ENCODE results near the gene EDIL3. TPM values are rescaled to one million over a fixed set of nuclear protein-coding genes. Genes with fewer than 3 reads are reported as not detected.

The EDIL3 gene
- total and polyA plus RNA-seq, 9 of the 15 experiments (the other 6 are each of a cell fraction or from before 2014, with no cell fraction given), result 0.09 TPM; not detected in 8

DNA sequence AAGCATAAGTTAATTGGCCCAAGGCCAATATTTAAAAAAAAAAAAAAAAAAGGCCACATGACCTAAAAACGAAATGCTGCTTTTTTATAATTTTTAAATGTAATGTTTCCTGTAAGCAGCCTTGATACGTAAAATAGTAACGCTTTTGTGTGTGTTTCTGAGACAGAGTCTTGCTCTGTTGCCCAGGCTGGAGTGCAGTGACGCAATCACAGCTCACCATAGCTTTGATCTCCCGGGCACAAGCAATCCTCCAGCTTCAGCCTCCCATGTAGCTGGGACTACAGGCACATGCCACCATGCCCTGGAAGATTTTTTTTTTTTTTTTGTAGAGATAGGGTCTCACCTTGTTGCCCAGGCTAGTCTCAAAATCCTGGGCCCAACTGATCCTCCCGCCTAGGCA is 179.9 kb downstream of the EDIL3 start (continued):
- TF ChIP-seq, protein P1, sequence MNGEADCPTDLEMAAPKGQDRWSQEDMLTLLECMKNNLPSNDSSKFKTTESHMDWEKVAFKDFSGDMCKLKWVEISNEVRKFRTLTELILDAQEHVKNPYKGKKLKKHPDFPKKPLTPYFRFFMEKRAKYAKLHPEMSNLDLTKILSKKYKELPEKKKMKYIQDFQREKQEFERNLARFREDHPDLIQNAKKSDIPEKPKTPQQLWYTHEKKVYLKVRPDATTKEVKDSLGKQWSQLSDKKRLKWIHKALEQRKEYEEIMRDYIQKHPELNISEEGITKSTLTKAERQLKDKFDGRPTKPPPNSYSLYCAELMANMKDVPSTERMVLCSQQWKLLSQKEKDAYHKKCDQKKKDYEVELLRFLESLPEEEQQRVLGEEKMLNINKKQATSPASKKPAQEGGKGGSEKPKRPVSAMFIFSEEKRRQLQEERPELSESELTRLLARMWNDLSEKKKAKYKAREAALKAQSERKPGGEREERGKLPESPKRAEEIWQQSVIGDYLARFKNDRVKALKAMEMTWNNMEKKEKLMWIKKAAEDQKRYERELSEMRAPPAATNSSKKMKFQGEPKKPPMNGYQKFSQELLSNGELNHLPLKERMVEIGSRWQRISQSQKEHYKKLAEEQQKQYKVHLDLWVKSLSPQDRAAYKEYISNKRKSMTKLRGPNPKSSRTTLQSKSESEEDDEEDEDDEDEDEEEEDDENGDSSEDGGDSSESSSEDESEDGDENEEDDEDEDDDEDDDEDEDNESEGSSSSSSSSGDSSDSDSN (IDR thresholded peaks at IDR 0.05; ENCODE audit: borderline replicate concordance in 1 of 2, low read depth in 2 of 2, low read length in 2 of 2), result no peak

DNA sequence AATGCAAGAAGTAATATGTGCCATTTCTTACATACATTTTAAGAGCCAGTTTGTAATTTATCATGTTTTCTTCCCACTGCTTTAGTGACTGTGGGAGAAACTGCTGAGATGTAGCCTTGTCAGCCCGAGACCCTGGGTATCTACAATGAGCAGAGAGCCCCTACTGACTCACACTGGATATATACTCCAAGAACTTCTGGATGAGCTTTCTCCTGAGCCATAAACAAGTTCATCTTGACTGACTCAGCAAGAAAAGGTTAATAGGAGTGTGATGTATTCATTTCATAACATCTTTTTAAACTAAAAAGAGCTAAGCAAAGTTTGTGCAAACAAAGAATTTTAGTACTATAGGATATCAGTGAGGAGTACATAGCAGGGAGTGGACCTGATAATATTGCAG is 182.5 kb downstream of the EDIL3 start:
- H4K20me1 ChIP-seq (replicated peaks; ENCODE audit: control insufficient read depth, insufficient read depth, low read length), result no peaks in the 10 kb centered on the region
- CTCF ChIA-PET (ENCODE audit: low intra/inter-chr PET ratio), result no interaction called here
- TF ChIP-seq, protein P2, sequence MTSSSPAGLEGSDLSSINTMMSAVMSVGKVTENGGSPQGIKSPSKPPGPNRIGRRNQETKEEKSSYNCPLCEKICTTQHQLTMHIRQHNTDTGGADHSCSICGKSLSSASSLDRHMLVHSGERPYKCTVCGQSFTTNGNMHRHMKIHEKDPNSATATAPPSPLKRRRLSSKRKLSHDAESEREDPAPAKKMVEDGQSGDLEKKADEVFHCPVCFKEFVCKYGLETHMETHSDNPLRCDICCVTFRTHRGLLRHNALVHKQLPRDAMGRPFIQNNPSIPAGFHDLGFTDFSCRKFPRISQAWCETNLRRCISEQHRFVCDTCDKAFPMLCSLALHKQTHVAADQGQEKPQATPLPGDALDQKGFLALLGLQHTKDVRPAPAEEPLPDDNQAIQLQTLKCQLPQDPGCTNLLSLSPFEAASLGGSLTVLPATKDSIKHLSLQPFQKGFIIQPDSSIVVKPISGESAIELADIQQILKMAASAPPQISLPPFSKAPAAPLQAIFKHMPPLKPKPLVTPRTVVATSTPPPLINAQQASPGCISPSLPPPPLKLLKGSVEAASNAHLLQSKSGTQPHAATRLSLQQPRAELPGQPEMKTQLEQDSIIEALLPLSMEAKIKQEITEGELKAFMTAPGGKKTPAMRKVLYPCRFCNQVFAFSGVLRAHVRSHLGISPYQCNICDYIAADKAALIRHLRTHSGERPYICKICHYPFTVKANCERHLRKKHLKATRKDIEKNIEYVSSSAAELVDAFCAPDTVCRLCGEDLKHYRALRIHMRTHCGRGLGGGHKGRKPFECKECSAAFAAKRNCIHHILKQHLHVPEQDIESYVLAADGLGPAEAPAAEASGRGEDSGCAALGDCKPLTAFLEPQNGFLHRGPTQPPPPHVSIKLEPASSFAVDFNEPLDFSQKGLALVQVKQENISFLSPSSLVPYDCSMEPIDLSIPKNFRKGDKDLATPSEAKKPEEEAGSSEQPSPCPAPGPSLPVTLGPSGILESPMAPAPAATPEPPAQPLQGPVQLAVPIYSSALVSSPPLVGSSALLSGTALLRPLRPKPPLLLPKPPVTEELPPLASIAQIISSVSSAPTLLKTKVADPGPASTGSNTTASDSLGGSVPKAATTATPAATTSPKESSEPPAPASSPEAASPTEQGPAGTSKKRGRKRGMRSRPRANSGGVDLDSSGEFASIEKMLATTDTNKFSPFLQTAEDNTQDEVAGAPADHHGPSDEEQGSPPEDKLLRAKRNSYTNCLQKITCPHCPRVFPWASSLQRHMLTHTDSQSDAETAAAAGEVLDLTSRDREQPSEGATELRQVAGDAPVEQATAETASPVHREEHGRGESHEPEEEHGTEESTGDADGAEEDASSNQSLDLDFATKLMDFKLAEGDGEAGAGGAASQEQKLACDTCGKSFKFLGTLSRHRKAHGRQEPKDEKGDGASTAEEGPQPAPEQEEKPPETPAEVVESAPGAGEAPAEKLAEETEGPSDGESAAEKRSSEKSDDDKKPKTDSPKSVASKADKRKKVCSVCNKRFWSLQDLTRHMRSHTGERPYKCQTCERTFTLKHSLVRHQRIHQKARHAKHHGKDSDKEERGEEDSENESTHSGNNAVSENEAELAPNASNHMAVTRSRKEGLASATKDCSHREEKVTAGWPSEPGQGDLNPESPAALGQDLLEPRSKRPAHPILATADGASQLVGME (CRISPR knock-in tag; IDR thresholded peaks at IDR 0.05), result no peak
- TF ChIP-seq BHLHE40 (IDR thresholded peaks at IDR 0.05; ENCODE audit: low read length) (no peak), TBL1XR1 (IDR thresholded peaks at IDR 0.05; ENCODE audit: low read length in 2 of 2) (no peak), RCOR1 (IDR thresholded peaks at IDR 0.05; ENCODE audit: borderline replicate concordance in 1 of 2, low read depth in 2 of 2, low read length in 2 of 2) (no peak), RFX7 (CRISPR knock-in tag; IDR thresholded peaks at IDR 0.05) (no peak), BRCA1 (IDR thresholded peaks at IDR 0.05) (no peak), BRCA1 (CRISPR knock-in tag; IDR thresholded peaks at IDR 0.05) (no peak)
- no peak overlapping the region for H3K9ac ChIP-seq (ENCODE audit: insufficient read depth in 1 of 2, low read depth in 2 of 2, low read length in 2 of 2)
- no peak for ATAC-seq
- H3K9me1 ChIP-seq (ENCODE audit: control insufficient read depth, insufficient read depth, low read length), result no peaks in the 10 kb centered on the region
- WGBS (ENCODE audit: insufficient coverage, low coverage, missing lambda C conversion rate), result 0% methylated on average over 1 of the region's 1 CpG
- no peaks in the 10 kb centered on the region for H3K79me2 ChIP-seq (ENCODE audit: control insufficient read depth, insufficient read depth, low read length)
- POLR2A ChIA-PET, result no interaction called here
- H2AFZ ChIP-seq (ENCODE audit: low read depth, low read length), result no peak overlapping the region
- H3K4me3 ChIP-seq, result no peak overlapping the region
- no peaks in the 10 kb centered on the region for H3K9me3 ChIP-seq (replicated peaks; ENCODE audit: control insufficient read depth, insufficient read depth, low read depth, low read length)
- no peaks in the 10 kb centered on the region for H3K4me1 ChIP-seq (replicated peaks in 1 of 2; ENCODE audit: control insufficient read depth in 2 of 2, insufficient read depth in 2 of 2, low read length in 2 of 2)
- H3K4me2 ChIP-seq (ENCODE audit: insufficient read depth, low read length), result no peak overlapping the region
- intact Hi-C loops (cut with micrococcal nuclease), result no loop called here
- in situ Hi-C loops (cut with MboI), result no loop called here
- no peak overlapping the region for H3K27ac ChIP-seq (ENCODE audit: extremely low read depth, low read depth, low read length)
- H3K27me3 ChIP-seq (ENCODE audit: control insufficient read depth in 2 of 2, insufficient read depth in 2 of 2, low read length in 2 of 2), result no peaks in the 10 kb centered on the region
- no peak for FAIRE-seq
- no TSS peak for BruUV-seq (replicated peaks)
- DNase-seq (ENCODE audit: extremely low read depth in 1 of 4, low spot score in 3 of 4), result no peak
- no peaks in the 10 kb centered on the region for H3K36me3 ChIP-seq (ENCODE audit: control insufficient read depth, insufficient read depth, low read length)

Measured in K562 (cell line).